ENCODE data around the gene CUL3.

DNA sequence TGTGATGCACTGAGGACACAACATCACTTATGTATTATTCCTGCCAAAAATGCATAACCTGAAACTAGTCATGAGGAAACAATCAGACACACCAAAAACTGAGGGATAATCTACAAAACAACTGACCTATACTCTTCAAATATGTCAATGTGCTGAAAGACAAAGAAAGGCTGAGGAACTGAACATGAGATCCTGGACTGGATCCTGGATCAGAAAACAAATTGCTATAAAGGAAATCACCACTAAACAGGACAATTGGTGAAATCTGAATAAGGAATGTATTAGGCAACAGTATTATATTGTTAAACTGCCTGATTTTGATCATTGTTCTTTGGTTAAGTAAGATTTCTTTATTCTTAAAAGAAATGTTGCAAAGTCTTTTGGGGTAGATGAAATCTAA is 28.8 kb downstream of the CUL3 start:
- TF ChIP-seq POLR2AphosphoS5 (IDR thresholded peaks at IDR 0.05; ENCODE audit: borderline replicate concordance, low read depth, low read length) (no peak), EZH2 (IDR thresholded peaks at IDR 0.05) (no peak), FOXP2 (optimal IDR thresholded peaks at IDR 0.05; ENCODE audit: control extremely low read depth, extremely low read length, insufficient read depth) (no peak)

Data from SK-N-MC (cell line).